Measurements from ENCODE around the gene CFAP100.

- TF ChIP-seq, protein P1, sequence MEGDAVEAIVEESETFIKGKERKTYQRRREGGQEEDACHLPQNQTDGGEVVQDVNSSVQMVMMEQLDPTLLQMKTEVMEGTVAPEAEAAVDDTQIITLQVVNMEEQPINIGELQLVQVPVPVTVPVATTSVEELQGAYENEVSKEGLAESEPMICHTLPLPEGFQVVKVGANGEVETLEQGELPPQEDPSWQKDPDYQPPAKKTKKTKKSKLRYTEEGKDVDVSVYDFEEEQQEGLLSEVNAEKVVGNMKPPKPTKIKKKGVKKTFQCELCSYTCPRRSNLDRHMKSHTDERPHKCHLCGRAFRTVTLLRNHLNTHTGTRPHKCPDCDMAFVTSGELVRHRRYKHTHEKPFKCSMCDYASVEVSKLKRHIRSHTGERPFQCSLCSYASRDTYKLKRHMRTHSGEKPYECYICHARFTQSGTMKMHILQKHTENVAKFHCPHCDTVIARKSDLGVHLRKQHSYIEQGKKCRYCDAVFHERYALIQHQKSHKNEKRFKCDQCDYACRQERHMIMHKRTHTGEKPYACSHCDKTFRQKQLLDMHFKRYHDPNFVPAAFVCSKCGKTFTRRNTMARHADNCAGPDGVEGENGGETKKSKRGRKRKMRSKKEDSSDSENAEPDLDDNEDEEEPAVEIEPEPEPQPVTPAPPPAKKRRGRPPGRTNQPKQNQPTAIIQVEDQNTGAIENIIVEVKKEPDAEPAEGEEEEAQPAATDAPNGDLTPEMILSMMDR (IDR thresholded peaks at IDR 0.05) = no peak
- TF ChIP-seq POLR2A (IDR thresholded peaks at IDR 0.05) = no peak
Measured at GRCh38 chr3:126417981-126418530, 23.3 kb downstream of the CFAP100 start.
